NOMO-1 (cell line): ENCODE results near the gene C4orf36.

Experiments used
- DNase-seq, 2 experiments: peaks; one replicate each; lab custom pipeline; 2025; ENCODE audit not compliant: unreplicated experiment in 2 of 2; lab: John Stamatoyannopoulos, UW

C4orf36 gene

GRCh38 chr4:86891762-86892635 is at the start of gene C4orf36:
Gene C4orf36 (minus strand): TSS chr4:86892422. CDS start chr4:86891520, 902 bp downstream.
- peak; percentile 37 to 43 for DNase-seq

- DNase-seq: no peak
Observed at GRCh38 chr4:86940920-86941460, 48.8 kb upstream of the C4orf36 start.

GRCh38 chr4:86939729-86940575 is 47.7 kb upstream of the C4orf36 start:
- no peak for DNase-seq

GRCh38 chr4:86938771-86939520 is 46.7 kb upstream of the C4orf36 start:
- DNase-seq: peak in 1 of 2 experiments; percentile 36

- peak; percentile 84 to 91 for DNase-seq
Observed at GRCh38 chr4:86935853-86936733, 43.9 kb upstream of the C4orf36 start.

GRCh38 chr4:86935566-86935852 is 43.3 kb upstream of the C4orf36 start:
- no peak for DNase-seq

GRCh38 chr4:86934771-86935565 is 42.7 kb upstream of the C4orf36 start, which contains the start of gene AFF1:
Gene AFF1 (plus strand): TSS chr4:86935011. CDS start chr4:86948534, 13,523 bp downstream.
- DNase-seq: peak; percentile 90 to 94

- DNase-seq: peak in 1 of 2 experiments; percentile 53
Observed at GRCh38 chr4:86934147-86934770, 42.0 kb upstream of the C4orf36 start.

GRCh38 chr4:86928400-86929255 is 36.4 kb upstream of the C4orf36 start:
- peak in 1 of 2 experiments; percentile 53 for DNase-seq

GRCh38 chr4:86927843-86928395 is 35.7 kb upstream of the C4orf36 start:
- peak in 1 of 2 experiments; percentile 42 for DNase-seq

- no peak for DNase-seq
Observed at GRCh38 chr4:86926435-86927086, 34.3 kb upstream of the C4orf36 start.

GRCh38 chr4:86924811-86925210 is 32.6 kb upstream of the C4orf36 start:
- DNase-seq: no peak

- DNase-seq: peak; percentile 45 to 58
Observed at GRCh38 chr4:86921608-86922252, 29.5 kb upstream of the C4orf36 start.

- no peak for DNase-seq
Observed at GRCh38 chr4:86919561-86920223, 27.5 kb upstream of the C4orf36 start.

- DNase-seq: no peak
Observed at GRCh38 chr4:86918539-86919072, 26.4 kb upstream of the C4orf36 start.
